Transverse colon (tissue), 4 donors: ENCODE data around the gene PROCA1.

Experiments used
- CTCF ChIP-seq, 5 experiments: fragments of 200-600 bp in 3 of 5; fragments of 450-650 bp in 2 of 5; sonication (generic) in 3 of 5; IDR thresholded peaks; 1 replicate in 2 of 5; 2 replicates in 3 of 5; pipeline ENCODE4 v1.5.1; 2016 to 2017; ENCODE audit warnings: antibody characterized with exemption in 5 of 5, inconsistent platforms in 3 of 5, mild to moderate bottlenecking in 2 of 5, moderate library complexity in 1 of 5
- EP300 ChIP-seq: sonication (generic); formaldehyde crosslinking; IDR thresholded peaks from one replicate; pipeline ENCODE4 v1.6.1; 2017; ENCODE audit warnings: antibody characterized with exemption, low read depth
- POLR2A ChIP-seq: fragments of 450-650 bp; IDR thresholded peaks from one replicate; pipeline ENCODE4 v1.6.1; 2016; ENCODE audit warnings: antibody characterized with exemption, mild to moderate bottlenecking, moderate library complexity
- POLR2AphosphoS5 ChIP-seq, 3 donors: sonication (generic); formaldehyde crosslinking; IDR thresholded peaks; one replicate each; pipeline ENCODE4 v1.6.1; 2016; ENCODE audit warnings: antibody characterized with exemption in 3 of 3

GRCh38 chr17:28745786-28746411 is 34.2 kb upstream of the PROCA1 start:
- TF ChIP-seq CTCF (IDR thresholded peaks at IDR 0.05) (no peak), POLR2AphosphoS5 (IDR thresholded peaks at IDR 0.05) (no peak), POLR2A (no peak), EP300 (no peak)
